ENCODE results near the gene VRK1.

GRCh38 chr14:96780500-96780899, 16.7 kb upstream of the VRK1 start:
- TF ChIP-seq CTCF (IDR thresholded peaks at IDR 0.05; ENCODE audit: low read depth, low read length, missing input control), result no peak
- TF ChIP-seq SP1 (IDR thresholded peaks at IDR 0.05), result no peak
- no peak for TF ChIP-seq TAF1 (conservative IDR thresholded peaks at IDR 0.05)
- TF ChIP-seq GABPA (IDR thresholded peaks at IDR 0.05 in 1 of 2, conservative IDR thresholded peaks at IDR 0.05 in 1 of 2), result no peak
- TF ChIP-seq, protein P1, sequence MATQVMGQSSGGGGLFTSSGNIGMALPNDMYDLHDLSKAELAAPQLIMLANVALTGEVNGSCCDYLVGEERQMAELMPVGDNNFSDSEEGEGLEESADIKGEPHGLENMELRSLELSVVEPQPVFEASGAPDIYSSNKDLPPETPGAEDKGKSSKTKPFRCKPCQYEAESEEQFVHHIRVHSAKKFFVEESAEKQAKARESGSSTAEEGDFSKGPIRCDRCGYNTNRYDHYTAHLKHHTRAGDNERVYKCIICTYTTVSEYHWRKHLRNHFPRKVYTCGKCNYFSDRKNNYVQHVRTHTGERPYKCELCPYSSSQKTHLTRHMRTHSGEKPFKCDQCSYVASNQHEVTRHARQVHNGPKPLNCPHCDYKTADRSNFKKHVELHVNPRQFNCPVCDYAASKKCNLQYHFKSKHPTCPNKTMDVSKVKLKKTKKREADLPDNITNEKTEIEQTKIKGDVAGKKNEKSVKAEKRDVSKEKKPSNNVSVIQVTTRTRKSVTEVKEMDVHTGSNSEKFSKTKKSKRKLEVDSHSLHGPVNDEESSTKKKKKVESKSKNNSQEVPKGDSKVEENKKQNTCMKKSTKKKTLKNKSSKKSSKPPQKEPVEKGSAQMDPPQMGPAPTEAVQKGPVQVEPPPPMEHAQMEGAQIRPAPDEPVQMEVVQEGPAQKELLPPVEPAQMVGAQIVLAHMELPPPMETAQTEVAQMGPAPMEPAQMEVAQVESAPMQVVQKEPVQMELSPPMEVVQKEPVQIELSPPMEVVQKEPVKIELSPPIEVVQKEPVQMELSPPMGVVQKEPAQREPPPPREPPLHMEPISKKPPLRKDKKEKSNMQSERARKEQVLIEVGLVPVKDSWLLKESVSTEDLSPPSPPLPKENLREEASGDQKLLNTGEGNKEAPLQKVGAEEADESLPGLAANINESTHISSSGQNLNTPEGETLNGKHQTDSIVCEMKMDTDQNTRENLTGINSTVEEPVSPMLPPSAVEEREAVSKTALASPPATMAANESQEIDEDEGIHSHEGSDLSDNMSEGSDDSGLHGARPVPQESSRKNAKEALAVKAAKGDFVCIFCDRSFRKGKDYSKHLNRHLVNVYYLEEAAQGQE (IDR thresholded peaks at IDR 0.05), result no peak
- TF ChIP-seq YY1 (IDR thresholded peaks at IDR 0.05), result no peak
- TF ChIP-seq RAD21 (IDR thresholded peaks at IDR 0.05), result no peak

Data from liver (tissue), 3 donors.